GM23338 (cell line): Measurements from ENCODE around the gene DDX56. TPM values are rescaled to one million over a fixed set of nuclear protein-coding genes. Genes with fewer than 3 reads are reported as not detected.

Source experiments
- ATAC-seq: fragments of 200-7000 bp; cut with Tn5 transposase; 3 replicates; pipeline ENCODE4 v1.9.1; 2020
- DNase-seq: peaks from one replicate; pipeline ENCODE4 v3.0.0-alpha.2; 2015; ENCODE audit warnings: low spot score
- H2AFZ ChIP-seq: fragments of 200-600 bp; sonication (generic); 2 replicates; pipeline ENCODE4 v1.8.0; 2016; ENCODE audit warnings: antibody characterized with exemption, mild to moderate bottlenecking, moderate library complexity
- H3F3A ChIP-seq: fragments of 200-600 bp; sonication (generic); replicated peaks from 2 replicates; pipeline ENCODE4 v1.8.0; 2017; ENCODE audit warnings: antibody characterized with exemption, mixed run types, low read depth
- H3K27ac ChIP-seq: fragments of 200-600 bp; sonication (generic); 2 replicates; pipeline ENCODE4 v1.6.1; 2016; ENCODE audit warnings: low read depth
- H3K27me3 ChIP-seq: fragments of 200-600 bp; sonication (generic); 2 replicates; pipeline ENCODE4 v1.8.0; 2016; ENCODE audit warnings: mild to moderate bottlenecking, mixed run types, moderate library complexity; ENCODE audit not compliant: insufficient read depth
- H3K36me3 ChIP-seq: fragments of 200-600 bp; sonication (generic); 2 replicates; pipeline ENCODE4 v1.8.0; 2016; ENCODE audit warnings: mild to moderate bottlenecking; ENCODE audit not compliant: insufficient read depth
- H3K4me1 ChIP-seq: fragments of 200-600 bp; sonication (generic); 2 replicates; pipeline ENCODE4 v1.8.0; 2016; ENCODE audit warnings: mild to moderate bottlenecking, moderate library complexity; ENCODE audit not compliant: insufficient read depth
- H3K4me2 ChIP-seq: fragments of 200-600 bp; sonication (generic); 2 replicates; pipeline ENCODE4 v1.7.1; 2017; ENCODE audit warnings: mixed run types
- H3K4me3 ChIP-seq: fragments of 200-600 bp; sonication (generic); 2 replicates; pipeline ENCODE4 v1.6.1; 2016; ENCODE audit warnings: mixed run types
- H3K79me2 ChIP-seq: fragments of 200-600 bp; sonication (generic); replicated peaks from 2 replicates; pipeline ENCODE4 v1.8.0; 2017; ENCODE audit warnings: mild to moderate bottlenecking; ENCODE audit not compliant: insufficient read depth
- H3K9me2 ChIP-seq: fragments of 200-600 bp; sonication (generic); 2 replicates; pipeline ENCODE4 v1.8.0; 2017; ENCODE audit not compliant: insufficient read depth
- H4K20me1 ChIP-seq: fragments of 200-600 bp; sonication (generic); replicated peaks from 2 replicates; pipeline ENCODE4 v1.8.0; 2017; ENCODE audit warnings: mild to moderate bottlenecking; ENCODE audit not compliant: insufficient read depth
- H3K27ac Mint-ChIP-seq: 2 replicates; pipeline ENCODE4 v1.8.0; 2020; ENCODE audit warnings: inconsistent platforms, mild to moderate bottlenecking, moderate library complexity, mixed read lengths
- H3K27me3 Mint-ChIP-seq: 3 replicates; pipeline ENCODE4 v1.8.0; 2022; ENCODE audit warnings: low read depth, mild to moderate bottlenecking, moderate library complexity, mixed read lengths, inconsistent platforms; ENCODE audit not compliant: insufficient read depth, poor library complexity
- H3K36me3 Mint-ChIP-seq: 3 replicates; pipeline ENCODE4 v1.8.0; 2021; ENCODE audit warnings: low read depth, mild to moderate bottlenecking, inconsistent platforms, moderate library complexity, mixed read lengths
- H3K4me1 Mint-ChIP-seq: 3 replicates; pipeline ENCODE4 v1.8.0; 2020; ENCODE audit warnings: mild to moderate bottlenecking, inconsistent platforms, mixed read lengths
- H3K4me3 Mint-ChIP-seq: 3 replicates; pipeline ENCODE4 v1.8.0; 2021; ENCODE audit warnings: moderate library complexity, mild to moderate bottlenecking, inconsistent platforms, mixed read lengths
- H3K9me3 Mint-ChIP-seq: 3 replicates; pipeline ENCODE4 v1.8.0; 2020; ENCODE audit warnings: moderate library complexity, mild to moderate bottlenecking, inconsistent platforms, mixed read lengths
- CTCF ChIP-seq, 2 experiments: fragments of 200-600 bp in 1 of 2; sonication (generic) in 1 of 2; conservative IDR thresholded peaks; 2 replicates each; pipeline versions ENCODE4 v1.5.1 to v1.6.1; 2016 to 2017; ENCODE audit warnings: antibody characterized with exemption in 2 of 2, low read depth in 2 of 2, mild to moderate bottlenecking in 2 of 2, moderate library complexity in 1 of 2
- EZH2 ChIP-seq: fragments of 200-600 bp; sonication (generic); IDR thresholded peaks from one replicate; pipeline ENCODE4 v1.8.0; 2017; ENCODE audit warnings: antibody characterized with exemption, mild to moderate bottlenecking, low read depth; ENCODE audit not compliant: unreplicated experiment
- EZH2phosphoT487 ChIP-seq: fragments of 200-600 bp; sonication (generic); IDR thresholded peaks from one replicate; pipeline ENCODE4 v1.8.1; 2018; ENCODE audit warnings: antibody characterized with exemption; ENCODE audit not compliant: unreplicated experiment
- NANOG ChIP-seq: IDR thresholded peaks from 2 replicates; pipeline ENCODE4 v1.6.1; 2016; ENCODE audit warnings: antibody characterized with exemption, borderline replicate concordance
- REST ChIP-seq: IDR thresholded peaks from one replicate; pipeline ENCODE4 v1.6.1; 2018; ENCODE audit warnings: antibody characterized with exemption; ENCODE audit not compliant: unreplicated experiment
- STAT1 ChIP-seq: IDR thresholded peaks from one replicate; pipeline ENCODE4 v1.6.1; 2016; ENCODE audit warnings: antibody characterized with exemption; ENCODE audit not compliant: unreplicated experiment
- ZNF114 ChIP-seq: fragments of 250-450 bp; sonication (Bioruptor Pico); IDR thresholded peaks from 2 replicates; pipeline ENCODE4 v1.5.0; 2020; ENCODE audit warnings: mild to moderate bottlenecking, moderate library complexity
- polyA plus RNA-seq: library from polyadenylated mRNA; unstranded; fragments of >200 nt; fragmentation: Nextera tagmentation; extraction: Ambion mirVana; gene quantifications from 2 replicates; pipeline ENCODE4 v1.2.1, GENCODE V29; 2016
- total RNA-seq: library from RNA; depleted of rRNA; stranded (reverse); fragments of >200 nt; shearing (Covaris generic); gene quantifications from 2 replicates; pipeline ENCODE4 v1.2.3, GENCODE V29; 2014

Gene DDX56
- total and polyA plus RNA-seq, 2 experiments from 2014 or later: 44.1 to 72.3 TPM

GRCh38 chr7:44538093-44538797, 35.5 kb downstream of the DDX56 start (continued):
- TF ChIP-seq REST (no peak), STAT1 (no peak), NANOG (no peak), EZH2 (no peak), ZNF114 (CRISPR knock-in tag) (no peak)

GRCh38 chr7:44537442-44537841, 36.3 kb downstream of the DDX56 start:
- Histone ChIP-seq H3F3A (no peaks in the 10 kb centered on the region), H3K79me2 (no peaks in the 10 kb centered on the region), H3K27me3 (no peaks in the 10 kb centered on the region), H3K4me1 (no peaks in the 10 kb centered on the region), H4K20me1 (no peaks in the 10 kb centered on the region), H3K27ac (no peak overlapping the region), H3K9me2 (no peaks in the 10 kb centered on the region), H3K4me2 (no peak overlapping the region), H3K36me3 (no peaks in the 10 kb centered on the region), H3K4me3 (no peak overlapping the region), H2AFZ (no peak overlapping the region)
- H3K9me3 Mint-ChIP-seq: no peaks in the 10 kb centered on the region
- DNase-seq (no peak), ATAC-seq (no peak)
- no peak overlapping the region for H3K4me3 Mint-ChIP-seq
- no peaks in the 10 kb centered on the region; the same call in 2 of the 3 replicates for H3K36me3 Mint-ChIP-seq
- peaks cover 15% of the 10 kb centered on the region for H3K27me3 Mint-ChIP-seq
- TF ChIP-seq STAT1 (no peak), REST (no peak), EZH2phosphoT487 (no peak), CTCF (conservative IDR thresholded peaks at IDR 0.05; ENCODE audit: low read depth in 2 of 2) (no peak), NANOG (no peak)
- no peaks in the 10 kb centered on the region; the same call in 2 of the 3 replicates for H3K4me1 Mint-ChIP-seq
- no peak overlapping the region for H3K27ac Mint-ChIP-seq
